GM21717 (cell line): Measurements from ENCODE around the gene EFNA5.

Experiments
- ATAC-seq: cut with Tn5 transposase; IDR thresholded peaks from one replicate; pipeline ENCODE4 v1.9.1; 2021; ENCODE audit warnings: mild to moderate bottlenecking, moderate library complexity; ENCODE audit not compliant: unreplicated experiment

EFNA5 gene

DNA sequence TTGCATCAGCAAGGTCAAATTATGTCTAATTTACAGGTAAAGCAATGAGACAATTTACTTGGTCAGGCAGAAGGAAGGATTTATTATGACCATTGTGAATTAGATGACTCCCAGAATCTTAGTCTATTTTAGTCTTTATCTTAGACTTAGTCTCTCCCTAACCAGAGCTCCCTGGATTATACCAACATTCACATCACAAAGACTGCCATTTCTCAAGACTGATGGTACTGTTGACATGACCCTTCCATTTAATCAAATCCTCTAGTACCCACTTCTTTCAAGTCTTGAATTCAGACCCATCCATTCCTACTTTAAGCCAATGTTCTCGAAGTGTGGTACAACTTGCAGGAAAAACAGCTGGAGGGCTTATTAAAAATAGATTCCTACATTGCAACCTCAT, 257.0 kb downstream of the EFNA5 start:
- ATAC-seq = no peak

DNA sequence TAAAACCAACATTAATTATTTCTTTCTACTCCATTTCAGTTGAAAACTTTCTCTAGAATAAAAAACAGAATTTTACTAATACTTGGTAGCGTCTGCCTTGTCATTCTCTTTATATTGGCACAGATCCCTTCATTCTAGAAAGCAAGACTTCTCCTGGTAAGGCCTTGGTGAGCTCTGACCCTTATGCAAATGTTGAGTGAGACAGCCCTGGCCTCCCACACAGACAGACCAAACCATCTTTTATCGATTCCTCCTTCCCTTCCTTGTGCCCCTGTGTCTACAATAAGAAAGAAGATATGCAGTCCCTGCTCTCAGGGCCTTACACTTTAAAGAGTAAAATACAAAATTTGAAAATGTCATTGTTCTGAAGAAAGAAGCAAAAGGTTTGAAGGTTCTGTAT, 262.2 kb downstream of the EFNA5 start:
- no peak for ATAC-seq

GRCh38 chr5:107407713-107408298, 262.9 kb downstream of the EFNA5 start:
- no peak for ATAC-seq

GRCh38 chr5:107404595-107405374, 266.0 kb downstream of the EFNA5 start:
- no peak for ATAC-seq

DNA sequence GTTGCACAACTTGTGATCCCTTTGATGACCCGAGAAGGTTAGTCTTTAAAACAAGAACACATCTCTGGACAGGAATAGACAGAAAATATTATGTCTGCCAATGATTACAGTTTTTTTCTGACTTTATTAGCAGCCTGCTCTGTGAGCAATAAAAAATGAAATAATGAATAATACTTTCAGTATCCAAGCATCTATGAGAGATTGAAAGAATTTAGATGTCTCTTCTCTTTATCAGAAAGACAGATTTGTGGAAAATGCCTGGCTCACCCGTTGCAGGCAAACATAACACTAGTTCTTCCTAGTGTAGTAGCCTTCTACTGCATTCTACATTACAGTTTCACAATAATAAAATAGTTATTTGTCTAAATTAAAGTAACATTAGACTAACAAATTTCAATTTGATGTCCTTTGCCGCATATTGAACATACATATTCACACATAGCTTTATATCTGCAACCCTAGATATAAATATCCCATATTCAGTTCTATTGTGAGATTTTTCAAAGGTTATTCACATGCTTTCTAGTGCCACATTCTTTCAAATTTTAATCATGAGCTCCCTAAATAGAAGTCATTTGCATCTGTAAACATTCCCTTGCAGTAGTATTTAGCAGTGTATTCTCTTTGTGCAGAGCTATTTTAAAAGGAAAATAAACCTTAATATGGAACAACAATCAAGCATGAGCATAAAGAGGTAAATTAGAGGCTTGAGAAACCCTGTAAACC, 267.3 kb downstream of the EFNA5 start:
- no peak for ATAC-seq

- no peak for ATAC-seq
Observed at GRCh38 chr5:107402434-107403227, 268.1 kb downstream of the EFNA5 start.

- ATAC-seq = no peak
Observed at GRCh38 chr5:107401470-107402122, 269.1 kb downstream of the EFNA5 start.

DNA sequence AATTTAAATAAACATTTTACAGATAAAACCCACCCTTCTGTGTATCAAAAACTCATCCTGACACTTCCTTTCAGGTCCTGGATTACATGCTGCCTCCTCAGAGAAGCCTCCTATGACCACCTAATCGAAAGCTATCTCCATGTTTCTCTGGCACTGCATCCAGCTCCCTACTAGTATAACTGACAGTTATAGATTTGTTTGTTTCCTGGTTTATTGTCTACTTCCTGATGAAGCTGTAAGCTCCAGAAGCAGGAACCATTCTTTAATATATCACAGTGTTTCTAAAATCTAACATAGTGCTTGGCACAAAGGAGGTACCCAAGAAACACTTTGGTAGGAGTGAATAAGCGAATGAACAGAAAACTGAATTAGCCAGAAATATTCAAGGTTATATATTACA, 270.4 kb downstream of the EFNA5 start:
- ATAC-seq = no peak

- ATAC-seq = no peak
Observed at GRCh38 chr5:107398703-107399102, 272.0 kb downstream of the EFNA5 start.

GRCh38 chr5:107396351-107396690, 274.4 kb downstream of the EFNA5 start:
- ATAC-seq = peak; percentile 55

GRCh38 chr5:107395632-107396350, 274.9 kb downstream of the EFNA5 start:
- ATAC-seq = peak; percentile 77

DNA sequence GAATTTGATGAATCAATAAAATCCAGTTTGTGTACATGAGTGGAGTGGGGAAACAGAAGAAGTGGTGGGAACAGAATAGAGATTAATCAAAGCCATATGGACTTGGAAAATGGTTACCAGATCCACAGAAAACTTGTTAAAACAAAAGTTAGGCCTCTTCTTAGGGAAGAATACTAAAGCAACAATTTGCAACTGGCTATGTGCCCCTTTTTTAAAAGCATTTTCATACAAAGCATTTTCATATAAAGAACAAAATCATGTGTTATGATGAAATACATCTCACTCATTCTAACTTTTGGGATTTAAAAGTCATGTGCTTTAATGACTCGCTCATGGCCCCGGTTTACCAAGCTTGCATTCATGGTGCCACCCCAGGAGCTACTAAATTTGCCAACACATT, 276.9 kb downstream of the EFNA5 start:
- no peak for ATAC-seq

GRCh38 chr5:107391787-107392186, 278.9 kb downstream of the EFNA5 start:
- no peak for ATAC-seq

GRCh38 chr5:107389775-107390148, 281.0 kb downstream of the EFNA5 start:
- ATAC-seq = no peak

- peak; percentile 87 for ATAC-seq
Observed at GRCh38 chr5:107389130-107389774, 281.5 kb downstream of the EFNA5 start.

DNA sequence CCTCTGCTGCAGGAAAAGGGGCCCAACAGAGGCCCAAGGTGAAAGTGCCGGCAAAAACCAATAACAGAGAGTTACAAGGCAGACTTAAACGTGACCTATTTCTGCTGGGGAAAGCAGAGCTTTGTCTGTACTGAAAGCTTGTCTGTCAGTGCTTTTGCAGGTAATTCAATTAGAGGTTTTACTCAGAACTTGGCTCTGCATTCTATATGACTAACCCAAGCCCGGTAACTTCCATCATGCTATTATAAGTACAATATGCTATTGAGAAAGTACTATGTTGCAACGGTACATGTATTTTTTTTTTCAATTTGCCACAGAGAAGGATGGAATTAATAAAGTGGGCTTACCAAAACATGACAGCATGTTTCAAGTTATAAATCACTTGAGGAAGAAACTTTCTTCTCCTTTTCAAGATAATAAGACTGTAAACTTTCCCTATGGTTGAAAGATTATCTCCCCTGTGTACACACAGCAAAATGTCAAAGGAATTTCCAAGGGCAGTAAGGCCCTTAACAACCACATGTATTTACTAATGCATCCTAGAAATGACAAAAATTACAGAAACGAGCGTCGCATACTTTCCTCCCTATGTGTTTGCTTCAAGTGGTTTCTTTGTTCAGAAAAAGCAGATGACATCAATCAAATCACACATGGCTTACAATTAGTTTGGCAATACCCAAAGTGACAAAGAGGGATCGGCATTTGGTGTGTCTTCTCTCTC, 282.4 kb downstream of the EFNA5 start:
- peak; percentile 54 for ATAC-seq

DNA sequence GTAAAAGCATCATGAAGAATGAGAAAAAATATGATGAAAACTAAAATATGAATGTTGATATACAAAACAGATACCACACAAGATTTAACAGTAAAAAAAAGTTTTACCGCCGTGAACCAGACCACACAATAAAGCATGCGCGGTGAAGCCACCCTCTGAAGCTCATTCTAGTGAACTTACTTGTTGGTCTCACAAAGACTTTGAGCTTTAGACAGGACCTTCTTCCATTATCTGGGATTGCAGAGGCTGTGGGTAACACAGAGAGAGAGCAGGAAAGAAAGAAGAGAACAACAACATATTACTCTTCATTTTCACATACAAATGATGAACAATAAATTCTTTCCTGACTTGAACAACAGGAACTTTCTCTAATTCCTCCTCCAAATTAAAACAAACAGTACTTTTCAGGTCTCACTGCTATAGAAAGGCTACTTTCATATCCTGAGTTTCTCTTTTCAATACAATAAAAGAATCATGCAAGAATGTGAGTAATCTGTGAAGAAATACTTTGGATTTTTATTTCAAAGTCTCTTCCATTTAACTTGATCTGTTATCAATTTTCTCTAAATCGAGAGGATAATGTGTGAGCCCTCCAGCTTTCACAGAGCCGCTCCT, 283.1 kb downstream of the EFNA5 start:
- ATAC-seq = no peak

- ATAC-seq = no peak
Observed at GRCh38 chr5:107385708-107386107, 285.0 kb downstream of the EFNA5 start.

DNA sequence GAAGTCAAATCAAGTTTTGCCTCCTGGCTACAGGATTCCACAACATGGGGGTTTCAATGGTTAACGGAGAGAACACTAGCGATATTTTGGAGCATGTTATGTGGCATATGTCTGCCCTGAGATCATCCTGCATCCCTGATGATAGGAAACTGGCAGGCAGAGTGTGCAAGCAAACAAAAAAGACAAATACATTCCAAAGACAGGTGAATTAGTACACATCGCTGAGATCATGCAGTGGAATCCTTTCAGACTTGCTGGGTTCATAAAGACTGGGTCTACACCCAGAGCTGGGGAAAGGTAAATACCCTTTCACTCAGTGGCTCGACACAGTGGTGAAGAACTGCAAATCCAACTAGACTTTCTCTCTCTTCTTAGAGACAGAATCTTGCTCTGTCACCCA, 286.5 kb downstream of the EFNA5 start:
- ATAC-seq = no peak
